ENCODE data around the gene CDH15. TPM values are rescaled to one million over a fixed set of nuclear protein-coding genes. Genes with fewer than 3 reads are reported as not detected.

Gene CDH15
- total and polyA plus RNA-seq, 2 of the 13 experiments (the other 11 are each of a cell fraction or from before 2014, with no cell fraction given), result 0.74 to 2.2 TPM

GRCh38 chr16:89216315-89217137, 45.0 kb downstream of the CDH15 start (continued):
- no peak for TF ChIP-seq ATF5 (CRISPR knock-in tag; IDR thresholded peaks at IDR 0.05; ENCODE audit: low read depth)
- TF ChIP-seq KDM3A (CRISPR knock-in tag; IDR thresholded peaks at IDR 0.05; ENCODE audit: low read depth), result peak; percentile 46; the same call in 1 of the 2 replicates
- TF ChIP-seq, protein P1, sequence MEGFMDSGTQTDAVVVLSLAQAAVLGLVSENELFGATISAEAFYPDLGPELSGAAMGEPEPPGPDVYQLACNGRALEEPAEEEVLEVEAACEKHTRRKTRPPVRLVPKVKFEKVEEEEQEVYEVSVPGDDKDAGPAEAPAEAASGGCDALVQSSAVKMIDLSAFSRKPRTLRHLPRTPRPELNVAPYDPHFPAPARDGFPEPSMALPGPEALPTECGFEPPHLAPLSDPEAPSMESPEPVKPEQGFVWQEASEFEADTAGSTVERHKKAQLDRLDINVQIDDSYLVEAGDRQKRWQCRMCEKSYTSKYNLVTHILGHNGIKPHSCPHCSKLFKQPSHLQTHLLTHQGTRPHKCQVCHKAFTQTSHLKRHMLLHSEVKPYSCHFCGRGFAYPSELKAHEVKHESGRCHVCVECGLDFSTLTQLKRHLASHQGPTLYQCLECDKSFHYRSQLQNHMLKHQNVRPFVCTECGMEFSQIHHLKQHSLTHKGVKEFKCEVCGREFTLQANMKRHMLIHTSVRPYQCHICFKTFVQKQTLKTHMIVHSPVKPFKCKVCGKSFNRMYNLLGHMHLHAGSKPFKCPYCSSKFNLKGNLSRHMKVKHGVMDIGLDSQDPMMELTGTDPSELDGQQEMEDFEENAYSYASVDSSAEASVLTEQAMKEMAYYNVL (CRISPR knock-in tag; IDR thresholded peaks at IDR 0.05; ENCODE audit: borderline replicate concordance), result no peak
- no peak for TF ChIP-seq MTA1 (CRISPR knock-in tag; IDR thresholded peaks at IDR 0.05; ENCODE audit: borderline replicate concordance)
- TF ChIP-seq MED8 (CRISPR knock-in tag; IDR thresholded peaks at IDR 0.05; ENCODE audit: insufficient replicate concordance), result no peak
- TF ChIP-seq ZBTB7A (CRISPR knock-in tag; IDR thresholded peaks at IDR 0.05), result no peak
- TF ChIP-seq ETS1 (CRISPR knock-in tag; IDR thresholded peaks at IDR 0.05), result no peak
- TF ChIP-seq ZNF430 (CRISPR knock-in tag; IDR thresholded peaks at IDR 0.05), result peak; percentile 38; the same call in 1 of the 2 replicates
- TF ChIP-seq, protein P2, sequence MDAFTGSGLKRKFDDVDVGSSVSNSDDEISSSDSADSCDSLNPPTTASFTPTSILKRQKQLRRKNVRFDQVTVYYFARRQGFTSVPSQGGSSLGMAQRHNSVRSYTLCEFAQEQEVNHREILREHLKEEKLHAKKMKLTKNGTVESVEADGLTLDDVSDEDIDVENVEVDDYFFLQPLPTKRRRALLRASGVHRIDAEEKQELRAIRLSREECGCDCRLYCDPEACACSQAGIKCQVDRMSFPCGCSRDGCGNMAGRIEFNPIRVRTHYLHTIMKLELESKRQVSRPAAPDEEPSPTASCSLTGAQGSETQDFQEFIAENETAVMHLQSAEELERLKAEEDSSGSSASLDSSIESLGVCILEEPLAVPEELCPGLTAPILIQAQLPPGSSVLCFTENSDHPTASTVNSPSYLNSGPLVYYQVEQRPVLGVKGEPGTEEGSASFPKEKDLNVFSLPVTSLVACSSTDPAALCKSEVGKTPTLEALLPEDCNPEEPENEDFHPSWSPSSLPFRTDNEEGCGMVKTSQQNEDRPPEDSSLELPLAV (CRISPR knock-in tag; conservative IDR thresholded peaks at IDR 0.05; ENCODE audit: low read depth), result no peak
- no peak for TF ChIP-seq ZNF614 (CRISPR knock-in tag; IDR thresholded peaks at IDR 0.05; ENCODE audit: borderline replicate concordance)
- no peak for TF ChIP-seq RARG (CRISPR knock-in tag; IDR thresholded peaks at IDR 0.05; ENCODE audit: low read depth)
- peak; percentile 96 for TF ChIP-seq STAG1 (CRISPR knock-in tag; IDR thresholded peaks at IDR 0.05)
- TF ChIP-seq, protein P3, sequence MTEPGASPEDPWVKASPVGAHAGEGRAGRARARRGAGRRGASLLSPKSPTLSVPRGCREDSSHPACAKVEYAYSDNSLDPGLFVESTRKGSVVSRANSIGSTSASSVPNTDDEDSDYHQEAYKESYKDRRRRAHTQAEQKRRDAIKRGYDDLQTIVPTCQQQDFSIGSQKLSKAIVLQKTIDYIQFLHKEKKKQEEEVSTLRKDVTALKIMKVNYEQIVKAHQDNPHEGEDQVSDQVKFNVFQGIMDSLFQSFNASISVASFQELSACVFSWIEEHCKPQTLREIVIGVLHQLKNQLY (CRISPR knock-in tag; IDR thresholded peaks at IDR 0.05), result peak; percentile 97
- TF ChIP-seq ZNF468 (CRISPR knock-in tag; IDR thresholded peaks at IDR 0.05), result no peak
- TF ChIP-seq ZNF569 (CRISPR knock-in tag; IDR thresholded peaks at IDR 0.05; ENCODE audit: borderline replicate concordance), result no peak
- no peak; the same call in 1 of the 2 replicates for TF ChIP-seq ZNF747 (CRISPR knock-in tag; IDR thresholded peaks at IDR 0.05; ENCODE audit: borderline replicate concordance)
- peak; percentile 45; the same call in 1 of the 2 replicates for TF ChIP-seq SMAD3 (CRISPR knock-in tag; IDR thresholded peaks at IDR 0.05)
- peak; percentile 36; the same call in 1 of the 2 replicates for TF ChIP-seq SPEN (CRISPR knock-in tag; IDR thresholded peaks at IDR 0.05; ENCODE audit: low read depth)
- TF ChIP-seq, protein P4, sequence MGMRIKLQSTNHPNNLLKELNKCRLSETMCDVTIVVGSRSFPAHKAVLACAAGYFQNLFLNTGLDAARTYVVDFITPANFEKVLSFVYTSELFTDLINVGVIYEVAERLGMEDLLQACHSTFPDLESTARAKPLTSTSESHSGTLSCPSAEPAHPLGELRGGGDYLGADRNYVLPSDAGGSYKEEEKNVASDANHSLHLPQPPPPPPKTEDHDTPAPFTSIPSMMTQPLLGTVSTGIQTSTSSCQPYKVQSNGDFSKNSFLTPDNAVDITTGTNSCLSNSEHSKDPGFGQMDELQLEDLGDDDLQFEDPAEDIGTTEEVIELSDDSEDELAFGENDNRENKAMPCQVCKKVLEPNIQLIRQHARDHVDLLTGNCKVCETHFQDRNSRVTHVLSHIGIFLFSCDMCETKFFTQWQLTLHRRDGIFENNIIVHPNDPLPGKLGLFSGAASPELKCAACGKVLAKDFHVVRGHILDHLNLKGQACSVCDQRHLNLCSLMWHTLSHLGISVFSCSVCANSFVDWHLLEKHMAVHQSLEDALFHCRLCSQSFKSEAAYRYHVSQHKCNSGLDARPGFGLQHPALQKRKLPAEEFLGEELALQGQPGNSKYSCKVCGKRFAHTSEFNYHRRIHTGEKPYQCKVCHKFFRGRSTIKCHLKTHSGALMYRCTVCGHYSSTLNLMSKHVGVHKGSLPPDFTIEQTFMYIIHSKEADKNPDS (CRISPR knock-in tag; IDR thresholded peaks at IDR 0.05), result no peak
- TF ChIP-seq YY1 (IDR thresholded peaks at IDR 0.05; ENCODE audit: insufficient read depth, insufficient replicate concordance, low read depth, low read length), result peak; percentile 49
